ENCODE measurements around the gene VGLL3.

DNA sequence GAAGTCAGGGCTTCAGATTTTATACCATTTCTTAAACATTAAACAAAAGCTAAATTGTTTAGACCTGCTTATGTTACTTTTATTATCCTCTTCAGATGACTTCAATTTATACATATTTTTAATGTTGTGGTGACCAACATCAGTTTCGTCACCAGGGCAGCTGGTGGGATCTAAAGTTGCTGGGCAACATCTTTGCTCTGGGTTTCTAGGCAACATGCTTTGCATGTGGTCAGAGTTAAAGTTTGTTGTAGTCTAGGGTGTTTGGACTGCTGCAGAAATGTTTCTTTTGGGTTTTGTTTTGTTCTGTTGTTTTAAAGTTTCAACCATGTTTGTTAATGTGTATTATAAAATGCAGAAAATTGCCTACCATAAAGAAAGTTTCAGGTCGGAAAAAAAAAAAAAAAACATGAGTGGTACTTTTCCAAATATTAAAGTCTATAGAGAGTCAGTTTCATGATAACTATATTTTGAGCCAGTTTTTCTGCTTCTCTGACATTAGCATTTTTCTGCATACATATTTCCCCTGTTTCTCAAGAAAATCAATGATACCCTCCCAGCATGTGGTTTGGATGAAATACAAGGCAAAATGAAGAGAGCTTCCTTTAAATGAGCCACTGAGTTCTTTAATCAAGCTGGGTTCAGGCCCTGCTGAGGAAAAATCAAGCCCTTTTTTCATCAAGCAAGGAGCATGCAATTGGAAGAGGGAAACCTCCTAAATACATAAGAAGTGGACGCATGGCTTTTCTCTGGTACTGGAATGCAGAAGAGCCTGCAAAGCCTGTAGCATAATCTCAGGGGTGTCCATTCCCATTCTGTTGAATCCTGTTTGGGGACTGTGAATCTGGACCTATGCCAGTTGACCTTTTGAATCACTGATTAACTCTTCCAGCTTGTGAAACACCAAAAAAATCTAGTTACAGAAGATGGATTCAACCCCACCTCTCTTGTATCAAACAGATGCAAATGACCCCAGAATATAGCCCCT is 35.0 kb upstream of the VGLL3 start:
- TF ChIP-seq, protein P1, sequence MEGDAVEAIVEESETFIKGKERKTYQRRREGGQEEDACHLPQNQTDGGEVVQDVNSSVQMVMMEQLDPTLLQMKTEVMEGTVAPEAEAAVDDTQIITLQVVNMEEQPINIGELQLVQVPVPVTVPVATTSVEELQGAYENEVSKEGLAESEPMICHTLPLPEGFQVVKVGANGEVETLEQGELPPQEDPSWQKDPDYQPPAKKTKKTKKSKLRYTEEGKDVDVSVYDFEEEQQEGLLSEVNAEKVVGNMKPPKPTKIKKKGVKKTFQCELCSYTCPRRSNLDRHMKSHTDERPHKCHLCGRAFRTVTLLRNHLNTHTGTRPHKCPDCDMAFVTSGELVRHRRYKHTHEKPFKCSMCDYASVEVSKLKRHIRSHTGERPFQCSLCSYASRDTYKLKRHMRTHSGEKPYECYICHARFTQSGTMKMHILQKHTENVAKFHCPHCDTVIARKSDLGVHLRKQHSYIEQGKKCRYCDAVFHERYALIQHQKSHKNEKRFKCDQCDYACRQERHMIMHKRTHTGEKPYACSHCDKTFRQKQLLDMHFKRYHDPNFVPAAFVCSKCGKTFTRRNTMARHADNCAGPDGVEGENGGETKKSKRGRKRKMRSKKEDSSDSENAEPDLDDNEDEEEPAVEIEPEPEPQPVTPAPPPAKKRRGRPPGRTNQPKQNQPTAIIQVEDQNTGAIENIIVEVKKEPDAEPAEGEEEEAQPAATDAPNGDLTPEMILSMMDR (IDR thresholded peaks at IDR 0.05): no peak
- TF ChIP-seq EZH2 (IDR thresholded peaks at IDR 0.05; ENCODE audit: borderline replicate concordance, insufficient read depth, low read depth, low read length, poor library complexity, severe bottlenecking): no peak
